GM18951 (cell line): ENCODE measurements around the gene EFCAB5.
"Not testable (repeated sequence)": the region's sequence is repeated elsewhere in the genome, so short reads cannot be mapped to it uniquely, and the experiment has no call there.

Source experiments
- POLR2A ChIP-seq: IDR thresholded peaks from 4 replicates; pipeline ENCODE4 v1.6.1; 2011; ENCODE audit warnings: mild to moderate bottlenecking; ENCODE audit not compliant: insufficient read length, insufficient read depth; ENCODE audit errors: extremely low read depth
- in situ Hi-C: fragments of 300-500 bp; cut with MboI; formaldehyde crosslinking; loops from one replicate; pipeline ENCODE4 v1.12.0; 2022; ENCODE audit warnings: low sequenced_read_pairs, mixed read lengths, inconsistent platforms; ENCODE audit not compliant: unreplicated experiment

EFCAB5 gene

DNA sequence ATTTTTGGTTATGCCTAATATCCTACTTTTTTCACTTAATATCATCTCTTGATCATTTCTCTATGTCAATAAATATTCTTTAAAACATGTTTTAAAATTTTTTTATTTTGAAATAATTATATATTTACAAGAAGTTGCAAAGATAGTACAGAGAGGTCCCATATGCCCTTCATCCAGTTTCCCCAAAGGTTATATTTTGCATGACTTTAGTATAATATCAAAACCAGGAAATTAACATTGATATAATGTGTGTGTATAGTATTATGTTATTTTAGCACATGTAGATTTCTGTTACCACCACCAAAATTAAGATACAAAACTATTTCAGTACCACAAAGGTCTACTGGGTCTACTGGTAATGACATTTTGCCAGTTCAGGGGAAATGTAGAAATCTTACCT, 60.7 kb downstream of the EFCAB5 start:
- in situ Hi-C loops, result no loop called here
- no peak for TF ChIP-seq POLR2A

DNA sequence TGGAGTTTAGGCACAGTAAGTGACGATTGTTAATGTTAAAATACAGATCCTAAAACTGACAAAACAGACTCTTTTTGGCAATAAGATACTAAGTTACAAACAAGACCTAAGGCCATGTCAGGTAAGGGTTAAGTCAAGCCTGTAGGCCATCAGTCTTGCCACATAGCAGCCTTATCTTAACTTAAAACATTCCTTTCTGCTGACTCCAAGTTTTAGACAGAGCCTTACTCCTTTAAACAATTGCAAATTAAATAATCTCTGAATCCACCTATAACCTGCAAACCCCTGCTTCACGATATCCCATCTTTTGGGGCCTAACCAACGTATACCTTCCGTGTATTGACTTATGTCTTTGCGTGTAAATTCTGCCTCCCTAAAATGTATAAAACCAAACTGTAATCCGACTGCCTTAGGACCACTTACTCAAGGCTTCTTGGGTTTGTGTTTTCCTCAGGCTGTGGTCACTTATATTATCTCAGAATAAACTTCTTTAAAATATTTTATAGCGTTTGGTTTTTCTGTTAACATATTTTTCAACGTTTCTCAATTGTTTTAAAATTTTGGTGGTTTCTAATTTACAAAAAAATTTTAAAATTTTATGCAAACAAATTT, 64.4 kb downstream of the EFCAB5 start:
- in situ Hi-C loops, result no loop called here
- TF ChIP-seq POLR2A, result no peak

DNA sequence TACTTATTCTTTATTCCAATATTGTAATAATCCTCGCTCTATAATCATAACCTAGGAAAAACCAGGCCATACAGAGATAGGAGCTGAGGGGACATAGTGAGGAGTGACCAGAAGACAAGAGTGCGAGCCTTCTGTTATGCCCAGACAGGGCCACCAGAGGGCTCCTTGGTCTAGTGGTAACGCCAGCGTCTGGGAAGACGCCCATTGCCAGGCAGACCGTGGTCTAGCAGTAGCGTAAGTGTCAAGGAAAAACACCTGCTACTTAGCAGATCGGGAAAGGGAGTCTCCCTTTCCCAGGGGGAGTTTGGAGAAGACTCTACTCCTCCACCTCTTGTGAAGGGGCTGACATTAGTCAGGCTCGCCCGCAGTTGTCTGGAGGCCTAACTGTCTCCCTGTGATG, 70.5 kb downstream of the EFCAB5 start:
- in situ Hi-C loops, result not testable (repeated sequence)

DNA sequence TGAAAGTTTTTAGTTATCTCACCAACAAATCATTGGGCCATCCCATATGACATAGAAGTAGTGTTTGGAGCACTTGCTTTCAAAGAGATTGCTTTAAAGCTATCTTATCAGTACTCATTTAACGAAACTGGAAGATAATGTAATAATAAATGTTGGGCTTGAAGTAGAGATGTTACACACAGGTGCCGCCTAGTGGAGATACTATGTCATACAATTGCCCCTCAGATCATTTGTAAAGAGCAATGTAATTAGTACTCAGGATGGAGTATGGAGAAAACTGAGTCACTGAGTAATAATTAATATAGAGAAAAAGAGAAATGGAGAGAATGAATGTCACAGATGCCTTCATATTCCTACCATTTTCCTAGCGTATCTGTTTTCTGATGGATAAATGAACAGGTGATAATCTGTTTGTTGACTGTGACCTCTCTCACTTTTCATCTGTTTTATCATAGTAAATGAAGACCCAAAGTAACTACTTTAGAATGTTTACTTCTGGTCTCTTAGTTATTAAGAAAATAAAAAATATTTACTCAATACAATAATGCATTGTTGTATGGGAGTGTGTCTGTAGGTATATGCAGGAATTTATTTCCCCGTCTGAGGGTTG, 80.4 kb downstream of the EFCAB5 start:
- no peak for TF ChIP-seq POLR2A
- in situ Hi-C loops, result no loop called here

DNA sequence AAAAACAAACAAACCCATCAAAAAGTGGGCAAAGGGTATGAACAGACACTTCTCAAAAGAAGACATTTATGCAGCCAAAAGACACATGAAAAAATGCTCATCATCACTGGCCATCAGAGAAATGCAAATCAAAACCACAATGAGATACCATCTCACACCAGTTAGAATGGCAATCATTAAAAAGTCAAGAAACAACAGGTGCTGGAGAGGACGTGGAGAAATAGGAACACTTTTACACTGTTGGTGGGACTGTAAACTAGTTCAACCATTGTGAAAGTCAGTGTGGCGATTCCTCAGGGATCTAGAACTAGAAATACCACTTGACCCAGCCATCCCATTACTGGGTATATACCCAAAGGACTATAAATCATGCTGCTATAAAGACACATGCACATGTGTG, 83.9 kb downstream of the EFCAB5 start:
- in situ Hi-C loops, result not testable (repeated sequence)

DNA sequence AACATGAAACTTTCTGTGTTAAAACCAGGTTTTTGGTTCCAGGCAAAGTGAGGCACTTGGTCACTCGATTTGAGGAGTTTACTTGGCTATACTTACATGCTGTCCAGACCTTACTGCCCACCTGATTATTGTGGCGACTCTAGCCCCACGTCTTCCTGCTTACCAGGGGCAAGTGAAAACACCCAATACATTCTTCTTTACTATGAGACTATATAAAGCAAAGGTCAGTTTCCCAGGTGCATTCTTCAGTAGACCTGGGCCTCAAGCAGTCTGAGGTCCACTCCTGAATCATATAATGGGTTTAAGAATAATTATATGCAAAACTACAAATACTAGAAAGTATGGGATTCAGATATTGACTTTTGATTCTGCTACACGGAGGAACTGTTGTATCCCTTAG, 86.2 kb downstream of the EFCAB5 start:
- in situ Hi-C loops, result no loop called here
- TF ChIP-seq POLR2A, result no peak

DNA sequence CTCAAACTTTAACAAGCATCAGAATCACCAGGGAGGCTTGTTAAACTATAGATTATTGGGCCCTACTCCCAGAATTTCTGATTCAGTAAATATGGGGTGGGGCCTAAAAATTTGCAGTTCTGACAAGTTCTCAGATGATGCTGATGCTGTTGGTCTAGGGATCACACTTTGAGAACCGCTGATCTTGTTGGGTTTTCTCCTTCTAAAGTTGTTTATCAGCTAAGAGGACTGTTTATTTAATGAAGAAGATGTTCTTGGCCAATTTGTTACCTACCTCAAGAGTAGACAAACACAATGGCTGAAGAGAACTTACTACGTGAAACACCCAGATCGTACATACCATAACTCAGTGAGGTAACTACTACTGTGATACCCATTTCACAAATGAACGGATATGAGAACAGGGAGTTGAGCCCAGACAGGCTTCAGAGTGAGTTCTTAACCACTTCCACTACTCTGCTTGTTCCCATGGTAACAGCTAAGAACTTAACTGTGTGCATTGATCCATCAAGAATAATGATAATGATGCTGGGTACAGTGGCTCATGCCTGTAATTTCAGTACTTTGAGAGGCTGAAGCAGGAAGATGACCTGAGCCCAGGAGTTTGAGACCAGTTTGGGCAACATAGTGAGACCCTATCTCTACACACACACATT, 89.9 kb downstream of the EFCAB5 start:
- in situ Hi-C loops, result loop anchor here (5.0 kb wide), 1 partner anchor 46 kb away; no protein-coding TSS in a partner anchor
- no peak for TF ChIP-seq POLR2A

DNA sequence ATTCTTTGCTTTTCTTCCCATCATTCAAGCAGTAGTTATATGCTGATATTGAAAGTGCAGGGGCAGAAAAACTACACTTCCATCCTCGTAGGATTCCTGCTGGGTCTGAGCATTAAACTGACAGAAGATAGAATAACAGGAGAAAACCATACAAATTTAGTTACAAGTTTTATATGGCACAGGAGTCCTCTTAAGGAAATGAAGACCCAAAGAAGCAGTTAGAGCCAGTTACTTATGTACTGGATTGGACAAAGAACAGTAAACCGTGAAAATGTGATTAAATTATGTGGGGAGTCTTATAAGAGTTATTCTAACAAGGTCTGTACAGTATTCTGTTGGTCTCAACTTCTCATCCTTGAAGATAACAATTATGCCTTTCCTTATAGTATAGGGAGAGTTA, 93.9 kb downstream of the EFCAB5 start:
- no peak for TF ChIP-seq POLR2A
- in situ Hi-C loops, result no loop called here

DNA sequence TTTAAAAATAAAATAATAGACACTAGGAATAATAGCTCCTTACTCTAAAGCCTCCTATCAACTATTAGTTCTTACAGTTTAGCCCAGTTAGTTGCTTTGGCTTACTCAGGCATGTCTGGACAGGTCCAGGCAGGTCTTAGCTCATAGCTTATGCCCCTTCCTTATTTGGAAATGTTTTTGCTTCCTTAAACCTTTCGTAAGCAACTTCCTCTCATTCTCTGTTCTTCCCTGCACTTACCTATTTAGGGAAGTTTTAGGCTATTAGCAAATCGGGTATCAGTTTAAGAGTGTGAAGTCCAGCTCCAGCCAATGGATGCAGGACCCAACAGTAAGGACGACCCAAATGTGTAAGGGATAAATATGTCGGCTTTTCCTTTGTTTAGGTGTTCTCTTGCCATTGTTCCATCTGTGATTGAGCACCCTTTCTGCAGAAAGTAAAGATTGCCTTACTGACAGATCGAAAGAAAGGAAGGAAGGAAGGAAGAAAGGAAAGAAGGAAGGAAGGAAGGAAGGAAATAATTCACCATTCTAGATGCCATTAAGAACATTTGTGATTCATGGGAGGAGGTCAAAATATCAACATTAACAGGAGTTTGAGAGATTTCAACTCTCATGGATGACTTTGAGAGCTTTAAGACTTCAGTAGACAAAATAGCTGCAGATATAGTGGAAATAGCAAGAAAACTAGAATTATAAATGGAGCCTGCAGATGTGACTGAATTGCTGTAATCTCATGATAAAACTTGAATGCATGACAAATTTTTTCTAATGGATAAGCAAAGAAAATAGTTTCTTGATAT, 99.5 kb downstream of the EFCAB5 start:
- in situ Hi-C loops, result not testable (repeated sequence)

DNA sequence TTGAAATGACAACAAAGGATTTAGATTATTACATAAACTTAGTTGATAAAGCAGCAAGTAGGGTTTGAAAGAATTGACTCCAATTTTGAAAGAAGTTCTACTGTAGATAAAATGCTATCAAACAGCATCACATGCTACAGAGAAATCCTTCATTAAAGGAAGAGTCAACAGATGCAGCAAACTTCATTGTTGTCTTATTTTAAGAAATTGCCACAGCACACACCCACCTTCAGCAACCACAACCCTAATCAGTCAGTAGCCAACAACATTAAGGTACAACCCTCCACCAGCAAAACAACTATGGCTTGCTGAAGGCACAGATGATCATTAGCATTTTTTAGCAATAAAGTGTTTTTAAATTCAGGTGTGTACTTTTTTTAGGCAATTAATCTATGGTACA, 100.1 kb downstream of the EFCAB5 start:
- no peak for TF ChIP-seq POLR2A
- in situ Hi-C loops, result no loop called here

DNA sequence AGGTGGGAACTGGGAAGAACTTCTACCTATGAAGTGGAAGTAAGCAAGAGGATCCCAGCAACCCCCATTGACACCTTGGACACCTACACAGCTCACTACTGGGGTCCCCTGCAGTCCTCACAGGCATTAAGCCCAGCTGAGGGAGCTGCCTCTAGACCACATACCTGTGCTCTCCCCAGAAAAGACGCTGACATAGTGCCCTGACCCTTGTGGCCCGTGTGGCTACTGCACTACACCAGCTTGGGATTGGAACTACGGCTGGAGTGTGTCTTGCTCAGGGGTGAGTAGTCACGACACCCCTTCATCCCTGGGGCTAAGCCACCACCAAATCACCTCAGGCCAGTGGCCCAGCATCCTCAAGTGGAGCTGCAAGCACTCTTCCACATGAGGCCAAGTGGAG, 120.9 kb downstream of the EFCAB5 start:
- in situ Hi-C loops, result no loop called here
- TF ChIP-seq POLR2A, result no peak

DNA sequence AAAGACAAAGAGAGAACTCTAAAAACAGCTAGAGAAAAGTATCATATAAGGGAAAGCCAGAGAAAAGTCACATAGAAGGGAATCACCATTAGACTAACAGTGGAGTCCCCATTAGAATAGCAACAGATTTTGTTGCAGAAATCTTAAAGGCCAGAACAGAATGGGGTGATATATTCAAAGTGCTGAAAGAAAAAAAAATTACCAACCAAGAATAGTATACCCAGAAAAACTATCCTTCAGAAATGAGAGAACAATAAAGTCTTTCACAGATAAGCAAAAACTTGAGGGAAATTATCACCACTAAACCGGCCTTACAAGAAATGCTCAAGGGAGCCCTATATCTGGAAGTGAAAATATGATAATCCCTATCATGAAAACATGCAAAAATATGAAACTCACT, 123.3 kb downstream of the EFCAB5 start:
- no peak for TF ChIP-seq POLR2A
- in situ Hi-C loops, result no loop called here

DNA sequence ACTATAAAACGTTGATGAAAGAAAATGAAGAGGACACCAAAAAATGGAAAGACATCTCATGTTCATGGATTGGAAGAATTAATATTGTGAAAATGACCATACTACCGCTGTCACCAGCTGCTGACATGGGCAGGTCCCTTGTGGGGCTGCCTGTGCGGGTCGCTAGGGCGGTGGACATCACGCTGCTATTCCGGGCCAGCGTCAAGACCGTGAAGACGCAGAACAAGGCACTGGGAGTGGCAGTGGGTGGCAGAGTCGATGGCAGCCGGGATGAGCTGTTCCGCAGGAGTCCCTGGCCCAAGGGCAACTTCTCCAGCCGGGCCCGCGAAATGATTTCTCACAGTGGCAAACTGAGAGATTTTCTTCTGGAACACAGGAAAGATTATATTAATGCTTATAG, 127.0 kb downstream of the EFCAB5 start:
- in situ Hi-C loops, result no loop called here
- TF ChIP-seq POLR2A, result no peak

DNA sequence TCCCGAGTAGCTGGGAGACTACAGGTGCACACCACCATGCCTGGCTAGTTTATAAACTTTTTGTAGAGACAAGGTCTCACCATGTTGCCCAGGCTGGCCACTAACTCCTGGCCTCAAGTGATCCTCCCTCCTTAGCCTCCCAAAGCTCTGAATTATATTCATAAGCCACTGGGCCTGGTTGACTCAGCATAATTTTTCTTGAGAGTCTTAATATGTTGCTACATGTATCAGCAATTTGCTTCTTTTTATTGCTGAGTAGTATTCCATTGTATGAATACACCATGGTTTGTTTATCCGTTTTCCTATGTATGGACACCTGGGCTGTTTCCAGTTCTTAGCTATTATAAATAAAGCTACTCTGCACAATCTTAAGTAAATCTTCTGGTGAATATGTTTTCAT, 132.8 kb downstream of the EFCAB5 start:
- in situ Hi-C loops, result no loop called here
- no peak for TF ChIP-seq POLR2A

DNA sequence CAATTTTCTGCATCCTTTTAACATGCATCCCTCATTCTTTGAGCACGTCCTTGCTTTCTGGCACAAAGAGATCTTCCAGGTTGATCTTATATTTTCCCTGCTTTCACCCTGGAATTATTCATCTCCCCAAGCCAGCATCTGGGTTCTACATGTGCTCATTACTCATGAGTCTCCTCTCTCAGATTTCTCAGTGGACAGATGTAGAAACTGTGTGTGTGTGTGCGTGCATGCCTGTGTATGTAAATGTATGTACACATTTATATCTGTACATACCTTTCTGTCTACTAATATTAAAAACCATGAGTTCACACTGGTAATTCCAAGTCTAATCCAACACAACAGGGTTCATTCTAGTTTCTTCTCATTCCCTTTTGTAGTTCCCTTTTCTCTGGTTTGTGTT, 133.3 kb downstream of the EFCAB5 start:
- no peak for TF ChIP-seq POLR2A
- in situ Hi-C loops, result loop anchor here (5.0 kb wide), 1 partner anchor 42 kb away; no protein-coding TSS in a partner anchor
